ENCODE measurements around the gene TCEA2. TPM values are rescaled to one million over a fixed set of nuclear protein-coding genes. Genes with fewer than 3 reads are reported as not detected.

The TCEA2 gene
- total and polyA plus RNA-seq, 2 of the 13 experiments (the other 11 are each of a cell fraction or from before 2014, with no cell fraction given) = 28.1 to 33.7 TPM

- TF ChIP-seq ARID5B (CRISPR knock-in tag; IDR thresholded peaks at IDR 0.05) = peak; percentile 57
- TF ChIP-seq ZNF580 (CRISPR knock-in tag; IDR thresholded peaks at IDR 0.05; ENCODE audit: borderline replicate concordance, low read depth) = peak; percentile 60; the same call in 1 of the 2 replicates
- TF ChIP-seq BRF2 (CRISPR knock-in tag; IDR thresholded peaks at IDR 0.05) = no peak
- no peak for TF ChIP-seq PRMT3 (CRISPR knock-in tag; IDR thresholded peaks at IDR 0.05; ENCODE audit: borderline replicate concordance, low read depth)
- TF ChIP-seq ZNF652 (CRISPR knock-in tag; IDR thresholded peaks at IDR 0.05; ENCODE audit: borderline replicate concordance, low read depth) = no peak
- no peak for TF ChIP-seq ZNF407 (CRISPR knock-in tag; IDR thresholded peaks at IDR 0.05; ENCODE audit: not compliant biosample characterization)
- no peak for TF ChIP-seq SNAPC4 (CRISPR knock-in tag; IDR thresholded peaks at IDR 0.05)
- TF ChIP-seq HNRNPL (IDR thresholded peaks at IDR 0.05; ENCODE audit: low read depth, low read length) = 0 out of 2 replicates have a peak, but pooled peaks have one; percentile 5
These were observed 20.4 kb downstream of the TCEA2 start (continued) for GRCh38 chr20:64083378-64083803.
